Measurements from ENCODE around the gene AMPD3.

AMPD3 gene

GRCh38 chr11:10444725-10445315, 10.2 kb upstream of the AMPD3 start:
- Histone ChIP-seq H3K4me1 (ENCODE audit: insufficient read depth, poor library complexity, severe bottlenecking) (no peaks in the 10 kb centered on the region), H3K4me3 (ENCODE audit: severe bottlenecking) (no peak overlapping the region), H3K27me3 (ENCODE audit: insufficient read depth, poor library complexity, severe bottlenecking) (no peaks in the 10 kb centered on the region), H3K27ac (ENCODE audit: poor library complexity, severe bottlenecking) (no peak overlapping the region), H3K9me3 (ENCODE audit: severe bottlenecking) (no peaks in the 10 kb centered on the region), H3K36me3 (ENCODE audit: low read depth) (no peaks in the 10 kb centered on the region)
- ATAC-seq (ENCODE audit: low read depth) = no peak
- no peak for TF ChIP-seq CTCF (IDR thresholded peaks at IDR 0.05; ENCODE audit: poor library complexity, severe bottlenecking)
- DNase-seq (ENCODE audit: low spot score) = no peak

DNA sequence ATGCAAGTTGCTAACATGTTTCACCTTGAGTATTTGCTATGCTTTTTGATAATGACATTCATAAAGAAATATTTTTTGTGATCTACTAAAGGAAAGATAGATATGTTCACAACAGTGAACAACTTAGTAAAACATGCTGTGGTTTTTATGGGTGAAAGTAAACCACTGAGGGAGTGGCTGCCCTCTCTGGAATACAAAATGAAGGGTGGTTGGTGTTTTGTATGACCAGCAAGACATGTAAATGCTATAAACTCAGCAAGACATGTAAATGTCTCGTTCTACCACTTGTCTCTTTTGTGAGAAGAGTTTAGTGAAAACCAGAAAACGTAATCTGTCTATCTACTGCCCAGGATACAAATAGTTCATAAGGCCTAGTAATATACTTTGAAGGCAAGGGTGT, 7.6 kb upstream of the AMPD3 start:
- peaks cover 7% of the 10 kb centered on the region for H3K4me1 ChIP-seq (ENCODE audit: insufficient read depth, poor library complexity, severe bottlenecking)
- H3K4me3 ChIP-seq (ENCODE audit: severe bottlenecking) = no peak overlapping the region
- no peaks in the 10 kb centered on the region for H3K9me3 ChIP-seq (ENCODE audit: severe bottlenecking)
- DNase-seq (ENCODE audit: low spot score) = no peak
- no peaks in the 10 kb centered on the region for H3K36me3 ChIP-seq (ENCODE audit: low read depth)
- ATAC-seq (ENCODE audit: low read depth) = no peak
- no peaks in the 10 kb centered on the region for H3K27me3 ChIP-seq (ENCODE audit: insufficient read depth, poor library complexity, severe bottlenecking)
- no peak overlapping the region for H3K27ac ChIP-seq (ENCODE audit: poor library complexity, severe bottlenecking)
- TF ChIP-seq CTCF (IDR thresholded peaks at IDR 0.05; ENCODE audit: poor library complexity, severe bottlenecking) = no peak

- Histone ChIP-seq H3K4me3 (ENCODE audit: severe bottlenecking) (peak overlapping the region; percentile 42), H3K4me1 (ENCODE audit: insufficient read depth, poor library complexity, severe bottlenecking) (peaks cover 13% of the 10 kb centered on the region), H3K36me3 (ENCODE audit: low read depth) (no peaks in the 10 kb centered on the region), H3K9me3 (ENCODE audit: severe bottlenecking) (no peaks in the 10 kb centered on the region), H3K27ac (ENCODE audit: poor library complexity, severe bottlenecking) (peak overlapping the region; percentile 25), H3K27me3 (ENCODE audit: insufficient read depth, poor library complexity, severe bottlenecking) (no peaks in the 10 kb centered on the region)
- peak; percentile 20 for ATAC-seq (ENCODE audit: low read depth)
- peak; percentile 65 for TF ChIP-seq CTCF (IDR thresholded peaks at IDR 0.05; ENCODE audit: poor library complexity, severe bottlenecking)
- no peak for DNase-seq (ENCODE audit: low spot score)
Observed at GRCh38 chr11:10450462-10451425, 4.3 kb upstream of the AMPD3 start.

DNA sequence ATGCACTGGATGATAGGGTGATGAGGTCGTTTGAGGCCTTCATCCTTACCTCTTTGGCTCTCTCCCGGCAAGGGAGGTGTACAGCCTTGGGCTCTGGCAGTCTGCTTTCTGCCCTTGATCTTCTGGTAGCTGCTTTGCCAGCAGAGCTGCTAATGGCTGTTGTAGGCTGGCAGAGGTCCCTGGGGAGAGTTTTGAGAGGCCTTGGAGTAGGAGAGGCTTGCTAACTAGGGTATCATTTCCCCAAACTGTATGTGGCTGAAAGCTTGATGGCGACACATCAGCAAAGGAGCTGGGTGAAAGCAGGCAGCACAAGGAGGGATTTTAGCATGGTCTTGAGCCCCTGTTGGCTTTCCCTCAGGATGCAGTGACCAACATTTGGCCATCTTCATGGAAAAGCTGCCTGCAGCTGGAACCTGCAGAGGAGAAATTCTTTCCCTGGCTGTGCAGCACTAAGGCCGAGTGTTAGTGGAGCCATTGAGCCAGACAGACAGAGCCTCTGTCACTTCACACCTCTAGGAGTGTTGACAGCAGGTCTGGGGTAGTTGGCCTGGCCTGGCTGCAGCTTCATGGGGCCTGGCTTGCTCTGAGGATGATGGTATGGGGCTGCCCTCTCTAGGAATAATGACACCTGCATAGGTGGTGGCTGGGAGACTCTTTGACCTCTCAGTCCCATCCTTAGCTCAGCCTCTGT, 3.5 kb upstream of the AMPD3 start:
- Histone ChIP-seq H3K27me3 (ENCODE audit: insufficient read depth, poor library complexity, severe bottlenecking) (no peaks in the 10 kb centered on the region), H3K4me1 (ENCODE audit: insufficient read depth, poor library complexity, severe bottlenecking) (peaks cover 17% of the 10 kb centered on the region), H3K4me3 (ENCODE audit: severe bottlenecking) (peak overlapping the region; percentile 42), H3K27ac (ENCODE audit: poor library complexity, severe bottlenecking) (no peak overlapping the region), H3K9me3 (ENCODE audit: severe bottlenecking) (no peaks in the 10 kb centered on the region), H3K36me3 (ENCODE audit: low read depth) (no peaks in the 10 kb centered on the region)
- DNase-seq (ENCODE audit: low spot score) = no peak
- peak; percentile 25 for TF ChIP-seq CTCF (IDR thresholded peaks at IDR 0.05; ENCODE audit: poor library complexity, severe bottlenecking)
- ATAC-seq (ENCODE audit: low read depth) = no peak

Data from RWPE2 (cell line).